Measurements from ENCODE around the gene NFATC1. TPM values are rescaled to one million over a fixed set of nuclear protein-coding genes. Genes with fewer than 3 reads are reported as not detected.

The NFATC1 gene
- total RNA-seq, 1 donor from 2014 or later, result 18.3 TPM

GRCh38 chr18:79548986-79549637, 153.4 kb downstream of the NFATC1 start:
- peaks cover 2% of the 10 kb centered on the region for H3K4me1 ChIP-seq
- no peak for TF ChIP-seq CTCF (IDR thresholded peaks at IDR 0.05; ENCODE audit: borderline replicate concordance)
- H3K36me3 ChIP-seq, result no peaks in the 10 kb centered on the region
- DNase-seq, result no peak
- no peak overlapping the region for H3K4me3 ChIP-seq
- intact Hi-C loops (cut with micrococcal nuclease), result no loop called here
- H3K9me3 ChIP-seq (replicated peaks), result no peaks in the 10 kb centered on the region
- peaks cover 38% of the 10 kb centered on the region for H3K27me3 ChIP-seq (ENCODE audit: low read depth)
- H3K27ac ChIP-seq (replicated peaks), result no peak overlapping the region

GRCh38 chr18:79549638-79550000, 153.9 kb downstream of the NFATC1 start:
- Histone ChIP-seq H3K4me1 (no peaks in the 10 kb centered on the region), H3K36me3 (no peaks in the 10 kb centered on the region), H3K9me3 (replicated peaks) (no peaks in the 10 kb centered on the region), H3K27me3 (ENCODE audit: low read depth) (peaks cover 33% of the 10 kb centered on the region), H3K27ac (replicated peaks) (no peak overlapping the region), H3K4me3 (no peak overlapping the region)
- DNase-seq, result no peak
- no peak for TF ChIP-seq CTCF (IDR thresholded peaks at IDR 0.05; ENCODE audit: borderline replicate concordance)
- intact Hi-C loops (cut with micrococcal nuclease), result no loop called here

- Histone ChIP-seq H3K36me3 (no peaks in the 10 kb centered on the region), H3K4me3 (no peak overlapping the region), H3K27ac (replicated peaks) (no peak overlapping the region), H3K4me1 (no peaks in the 10 kb centered on the region), H3K27me3 (ENCODE audit: low read depth) (peaks cover 25% of the 10 kb centered on the region), H3K9me3 (replicated peaks) (no peaks in the 10 kb centered on the region)
- intact Hi-C loops (cut with micrococcal nuclease), result no loop called here
- DNase-seq, result no peak
- TF ChIP-seq CTCF (IDR thresholded peaks at IDR 0.05; ENCODE audit: borderline replicate concordance), result no peak
Observed at GRCh38 chr18:79552140-79552631, 156.5 kb downstream of the NFATC1 start.

- no peaks in the 10 kb centered on the region for H3K4me1 ChIP-seq
- H3K36me3 ChIP-seq, result no peaks in the 10 kb centered on the region
- no peaks in the 10 kb centered on the region for H3K9me3 ChIP-seq (replicated peaks)
- H3K27me3 ChIP-seq (ENCODE audit: low read depth), result peaks cover 21% of the 10 kb centered on the region
- no peak for TF ChIP-seq CTCF (IDR thresholded peaks at IDR 0.05; ENCODE audit: borderline replicate concordance)
- no peak for DNase-seq
- H3K27ac ChIP-seq (replicated peaks), result no peak overlapping the region
- intact Hi-C loops (cut with micrococcal nuclease), result no loop called here
- no peak overlapping the region for H3K4me3 ChIP-seq
Observed at GRCh38 chr18:79552696-79553095, 157.0 kb downstream of the NFATC1 start.

GRCh38 chr18:79553154-79553553, 157.4 kb downstream of the NFATC1 start:
- Histone ChIP-seq H3K27me3 (ENCODE audit: low read depth) (peaks cover 17% of the 10 kb centered on the region), H3K27ac (replicated peaks) (no peak overlapping the region), H3K4me1 (no peaks in the 10 kb centered on the region), H3K36me3 (no peaks in the 10 kb centered on the region), H3K4me3 (no peak overlapping the region), H3K9me3 (replicated peaks) (no peaks in the 10 kb centered on the region)
- intact Hi-C loops (cut with micrococcal nuclease), result no loop called here
- DNase-seq, result no peak
- no peak for TF ChIP-seq CTCF (IDR thresholded peaks at IDR 0.05; ENCODE audit: borderline replicate concordance)

Data from left ventricle myocardium inferior (tissue), 1 donor.